RWPE2 (cell line): ENCODE results near the gene GRAMD4.
A peak's percentile ranks its signal among the peaks of the same experiment; 100 is the strongest.

Source experiments
- ATAC-seq: fragments of 200-7000 bp; cut with Tn5 transposase; 3 replicates; pipeline ENCODE4 v1.9.1; 2021; ENCODE audit warnings: low read depth
- DNase-seq: peaks from one replicate; pipeline ENCODE4 v3.0.0-alpha.2; 2020; ENCODE audit warnings: low spot score
- H3K27ac ChIP-seq: fragments of 450-650 bp; 2 replicates; pipeline ENCODE4 v1.5.1; 2017; ENCODE audit warnings: mild to moderate bottlenecking; ENCODE audit not compliant: poor library complexity, severe bottlenecking
- H3K27me3 ChIP-seq: fragments of 250-450 bp; sonication (Bioruptor Pico); 2 replicates; pipeline ENCODE4 v1.5.1; 2021; ENCODE audit warnings: mild to moderate bottlenecking, moderate library complexity; ENCODE audit not compliant: insufficient read depth, poor library complexity, severe bottlenecking
- H3K36me3 ChIP-seq: fragments of 250-450 bp; sonication (Bioruptor Pico); 2 replicates; pipeline ENCODE4 v1.5.1; 2020; ENCODE audit warnings: low read depth, mild to moderate bottlenecking, moderate library complexity
- H3K4me1 ChIP-seq: fragments of 250-450 bp; sonication (Bioruptor Pico); 2 replicates; pipeline ENCODE4 v1.5.1; 2021; ENCODE audit warnings: mild to moderate bottlenecking, moderate library complexity; ENCODE audit not compliant: insufficient read depth, poor library complexity, severe bottlenecking
- H3K4me3 ChIP-seq: fragments of 250-450 bp; sonication (Bioruptor Pico); 2 replicates; pipeline ENCODE4 v1.5.1; 2021; ENCODE audit warnings: mild to moderate bottlenecking, moderate library complexity; ENCODE audit not compliant: severe bottlenecking
- H3K9me3 ChIP-seq: fragments of 250-450 bp; sonication (Bioruptor Pico); 2 replicates; pipeline ENCODE4 v1.5.1; 2021; ENCODE audit warnings: mild to moderate bottlenecking, moderate library complexity; ENCODE audit not compliant: severe bottlenecking
- CTCF ChIP-seq: fragments of 450-650 bp; IDR thresholded peaks from one replicate; pipeline ENCODE4 v1.5.1; 2017; ENCODE audit warnings: mild to moderate bottlenecking, moderate library complexity; ENCODE audit not compliant: poor library complexity, severe bottlenecking

GRAMD4 gene

GRCh38 chr22:46625843-46626349 is 5.7 kb downstream of the GRAMD4 start:
- Histone ChIP-seq H3K27ac (no peak overlapping the region), H3K36me3 (no peaks in the 10 kb centered on the region), H3K9me3 (no peaks in the 10 kb centered on the region), H3K27me3 (no peaks in the 10 kb centered on the region), H3K4me3 (no peak overlapping the region), H3K4me1 (peaks cover 15% of the 10 kb centered on the region)
- ATAC-seq (no peak), DNase-seq (peak; percentile 63)
- no peak for TF ChIP-seq CTCF

GRCh38 chr22:46626356-46626755 is 6.2 kb downstream of the GRAMD4 start:
- ATAC-seq (no peak), DNase-seq (peak; percentile 62)
- Histone ChIP-seq H3K27ac (no peak overlapping the region), H3K36me3 (no peaks in the 10 kb centered on the region), H3K9me3 (no peaks in the 10 kb centered on the region), H3K27me3 (no peaks in the 10 kb centered on the region), H3K4me1 (peaks cover 15% of the 10 kb centered on the region), H3K4me3 (no peak overlapping the region)
- TF ChIP-seq CTCF: no peak

- no peak overlapping the region for H3K4me3 ChIP-seq
- no peak for DNase-seq
Measured at GRCh38 chr22:46626911-46627805, 7.0 kb downstream of the GRAMD4 start.

GRCh38 chr22:46627806-46628482 is 7.8 kb downstream of the GRAMD4 start:
- H3K36me3 ChIP-seq: no peaks in the 10 kb centered on the region
- ATAC-seq: no peak
- TF ChIP-seq CTCF: no peak

More at GRCh38 chr22:46626911-46627805, 7.0 kb downstream of the GRAMD4 start:
- Histone ChIP-seq H3K4me1 (peaks cover 15% of the 10 kb centered on the region), H3K27me3 (no peaks in the 10 kb centered on the region), H3K36me3 (no peaks in the 10 kb centered on the region), H3K27ac (peak overlapping the region; percentile 28), H3K9me3 (no peaks in the 10 kb centered on the region)
- no peak for TF ChIP-seq CTCF
- ATAC-seq: peak; percentile 97

More at GRCh38 chr22:46627806-46628482, 7.8 kb downstream of the GRAMD4 start:
- peak overlapping the region; percentile 28 for H3K27ac ChIP-seq
- no peak for DNase-seq
- H3K9me3 ChIP-seq: no peaks in the 10 kb centered on the region
- no peaks in the 10 kb centered on the region for H3K27me3 ChIP-seq
- H3K4me3 ChIP-seq: no peak overlapping the region
- peaks cover 15% of the 10 kb centered on the region for H3K4me1 ChIP-seq
